HG02571 (cell line): ENCODE results near the gene ABCC3.

Experiments
- ATAC-seq: cut with Tn5 transposase; IDR thresholded peaks from one replicate; pipeline ENCODE4 v1.9.1; 2021; ENCODE audit warnings: mild to moderate bottlenecking, moderate library complexity; ENCODE audit not compliant: unreplicated experiment

The ABCC3 gene

GRCh38 chr17:50682441-50682840 is 47.8 kb downstream of the ABCC3 start:
- no peak for ATAC-seq

GRCh38 chr17:50682938-50683337 is 48.3 kb downstream of the ABCC3 start:
- no peak for ATAC-seq

- ATAC-seq = no peak
Measured at GRCh38 chr17:50683434-50684287, 49.0 kb downstream of the ABCC3 start.

GRCh38 chr17:50684288-50684611 is 49.6 kb downstream of the ABCC3 start:
- ATAC-seq = no peak

- no peak for ATAC-seq
Measured at GRCh38 chr17:50684612-50685333, 50.1 kb downstream of the ABCC3 start.

GRCh38 chr17:50685334-50685665 is 50.6 kb downstream of the ABCC3 start:
- ATAC-seq = no peak

GRCh38 chr17:50685691-50686493 is 51.2 kb downstream of the ABCC3 start:
- no peak for ATAC-seq

GRCh38 chr17:50686494-50687199 is 52.0 kb downstream of the ABCC3 start:
- ATAC-seq = no peak

- no peak for ATAC-seq
Measured at GRCh38 chr17:50687200-50688066, 52.8 kb downstream of the ABCC3 start.

GRCh38 chr17:50688245-50688644 is 53.6 kb downstream of the ABCC3 start:
- ATAC-seq = no peak

- ATAC-seq = no peak
Measured at GRCh38 chr17:50689251-50689650, 54.6 kb downstream of the ABCC3 start.

- no peak for ATAC-seq
Measured at GRCh38 chr17:50689956-50690886, 55.5 kb downstream of the ABCC3 start.

- no peak for ATAC-seq
Measured at GRCh38 chr17:50690887-50691549, 56.3 kb downstream of the ABCC3 start.

- ATAC-seq = no peak
Measured at GRCh38 chr17:50691550-50692447, 57.1 kb downstream of the ABCC3 start.

GRCh38 chr17:50692448-50693035 is 57.9 kb downstream of the ABCC3 start:
- ATAC-seq = no peak

- no peak for ATAC-seq
Measured at GRCh38 chr17:50693036-50693682, 58.5 kb downstream of the ABCC3 start.
